AG04450 (cell line): ENCODE measurements around the gene TM9SF1. TPM values are rescaled to one million over a fixed set of nuclear protein-coding genes. Genes with fewer than 3 reads are reported as not detected.

Source experiments
- CTCF ChIA-PET: fragments of 300-600, 350-600 bp; formaldehyde crosslinking; extraction: SDS; loops from one replicate; lab custom pipeline; 2022; ENCODE audit warnings: antibody characterized with exemption, inconsistent platforms; lab: Charles Lee
- POLR2A ChIA-PET: fragments of 350-600 bp; formaldehyde crosslinking; extraction: SDS; loops from one replicate; lab custom pipeline; 2021; ENCODE audit warnings: antibody characterized with exemption, inconsistent platforms; lab: Yijun Ruan, JAX
- DNase-seq: peaks from one replicate; pipeline ENCODE4 v3.0.0-alpha.2; 2011; ENCODE audit warnings: low read depth, low spot score
- H3K27ac ChIP-seq: one replicate; pipeline ENCODE4 v1.5.1; 2012; ENCODE audit warnings: low read depth, low read length, control low read depth
- H3K27me3 ChIP-seq: one replicate; pipeline ENCODE4 v1.6.0; 2012; ENCODE audit warnings: low read length; ENCODE audit not compliant: control insufficient read depth, insufficient read depth
- H3K4me3 ChIP-seq: 2 replicates; pipeline ENCODE4 v1.5.1; 2011; ENCODE audit warnings: mild to moderate bottlenecking, low read depth, low read length, control low read depth
- H3K9me3 ChIP-seq: 2 replicates; pipeline ENCODE4 v1.5.1; 2012; ENCODE audit warnings: low read length; ENCODE audit not compliant: control insufficient read depth, insufficient read depth
- CTCF ChIP-seq: IDR thresholded peaks from 2 replicates; pipeline ENCODE4 v1.5.1; 2011; ENCODE audit warnings: low read depth, low read length, control low read depth, inconsistent platforms
- polyA plus RNA-seq: library from polyadenylated mRNA; depleted of rRNA; stranded (reverse); fragments of >200 nt; gene quantifications from 2 replicates; pipeline ENCODE4 v1.2.3, GENCODE V29; 2011

The TM9SF1 gene
- polyA plus RNA-seq, 1 experiment, result 44.9 TPM

- no peak overlapping the region for H3K27ac ChIP-seq
- H3K9me3 ChIP-seq, result no peaks in the 10 kb centered on the region
- DNase-seq, result no peak
- H3K4me3 ChIP-seq, result no peak overlapping the region
- no peaks in the 10 kb centered on the region for H3K27me3 ChIP-seq
- ChIA-PET POLR2A (no interaction called here), CTCF (interaction anchor here (1.1 kb wide), 1 partner anchor 71 kb away, joined by 3 read pairs; the partner anchor contains the start of gene CIDEB)
- no peak for TF ChIP-seq CTCF
Measured at GRCh38 chr14:24236689-24237462, 41.6 kb upstream of the TM9SF1 start.

- no peak overlapping the region for H3K4me3 ChIP-seq
- CTCF ChIA-PET, result interaction anchor here (1.1 kb wide), 1 partner anchor 72 kb away, joined by 3 read pairs; the partner anchor contains the start of gene CIDEB
- no peak for TF ChIP-seq CTCF
Measured at GRCh38 chr14:24235804-24236688, 40.8 kb upstream of the TM9SF1 start.

GRCh38 chr14:24234095-24235005 lies 39.1 kb upstream of the TM9SF1 start:
- ChIA-PET CTCF (interaction anchor here (0.9 to 1.2 kb wide), 2 partner anchors 73 to 74 kb away, joined by 4 to 5 read pairs; partner anchors contain the start of genes CIDEB and IRF9), POLR2A (no interaction called here)
- Histone ChIP-seq H3K9me3 (no peaks in the 10 kb centered on the region; the same call in 1 of the 2 replicates), H3K27ac (no peak overlapping the region), H3K4me3 (no peak overlapping the region), H3K27me3 (no peaks in the 10 kb centered on the region)
- TF ChIP-seq CTCF, result no peak
- no peak for DNase-seq

More at GRCh38 chr14:24235804-24236688, 40.8 kb upstream of the TM9SF1 start:
- H3K27ac ChIP-seq, result no peak overlapping the region
- POLR2A ChIA-PET, result no interaction called here
- no peak for DNase-seq
- H3K9me3 ChIP-seq, result no peaks in the 10 kb centered on the region; the same call in 1 of the 2 replicates
- no peaks in the 10 kb centered on the region for H3K27me3 ChIP-seq

- Histone ChIP-seq H3K9me3 (no peaks in the 10 kb centered on the region; the same call in 1 of the 2 replicates), H3K27ac (no peak overlapping the region), H3K27me3 (no peaks in the 10 kb centered on the region), H3K4me3 (peak overlapping the region; percentile 95)
- TF ChIP-seq CTCF, result no peak
- CTCF ChIA-PET, result interaction anchor here (0.6 kb wide), 1 partner anchor 1149 kb away, joined by 8 read pairs; no protein-coding TSS in a partner anchor
- POLR2A ChIA-PET, result no interaction called here
- no peak for DNase-seq
Measured at GRCh38 chr14:24233538-24233866, 38.3 kb upstream of the TM9SF1 start.
